ENCODE measurements around the gene OR9Q2.

GRCh38 chr11:58192229-58192628 lies 3.4 kb downstream of the OR9Q2 start:
- no peak for TF ChIP-seq EGR1 (IDR thresholded peaks at IDR 0.05; ENCODE audit: low read depth in 2 of 2)
- no peak for TF ChIP-seq CTCF (IDR thresholded peaks at IDR 0.05; ENCODE audit: low read depth, low read length, missing input control)
- TF ChIP-seq FOXA1 (IDR thresholded peaks at IDR 0.05): no peak
- TF ChIP-seq REST (IDR thresholded peaks at IDR 0.05): no peak
- no peak for TF ChIP-seq RAD21 (IDR thresholded peaks at IDR 0.05)
- no peak for TF ChIP-seq MAX (IDR thresholded peaks at IDR 0.05)
- no peak for TF ChIP-seq YY1 (IDR thresholded peaks at IDR 0.05)
- no peak for TF ChIP-seq TAF1 (conservative IDR thresholded peaks at IDR 0.05)
- TF ChIP-seq ZBTB33 (IDR thresholded peaks at IDR 0.05): no peak
- no peak for TF ChIP-seq JUND (IDR thresholded peaks at IDR 0.05)
- TF ChIP-seq RXRA (IDR thresholded peaks at IDR 0.05): no peak
- TF ChIP-seq SP1 (IDR thresholded peaks at IDR 0.05): no peak
- no peak for TF ChIP-seq ATF3 (IDR thresholded peaks at IDR 0.05)
